NCI-H1048 (cell line): Measurements from ENCODE around the gene SMPD3.

Experiments used
- DNase-seq: peaks from one replicate; lab custom pipeline; 2025; lab: John Stamatoyannopoulos, UW

Gene SMPD3

GRCh38 chr16:68433316-68433715 lies 15.0 kb downstream of the SMPD3 start:
- DNase-seq: no peak

DNA sequence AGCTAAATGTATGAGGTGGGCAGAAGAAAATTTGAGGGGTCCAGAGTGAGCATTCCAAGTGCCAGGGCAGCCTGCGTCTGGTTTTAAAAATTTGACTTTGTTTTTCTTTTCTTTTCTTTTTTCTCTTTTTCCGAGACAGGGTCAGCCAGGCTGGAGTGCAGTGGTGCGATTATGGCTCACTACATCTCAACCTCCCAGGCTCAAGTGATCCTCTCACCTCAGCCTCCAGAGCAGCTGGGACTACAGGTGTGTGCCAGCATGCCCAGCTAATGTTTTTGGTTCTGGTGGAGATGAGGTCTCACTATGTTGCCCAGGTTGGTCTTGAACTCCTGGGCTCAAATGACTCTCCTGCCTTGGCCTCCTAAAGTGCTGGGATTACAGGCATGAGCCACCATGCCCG lies 15.6 kb downstream of the SMPD3 start:
- DNase-seq: no peak

GRCh38 chr16:68429076-68429854 lies 19.0 kb downstream of the SMPD3 start:
- DNase-seq: no peak

DNA sequence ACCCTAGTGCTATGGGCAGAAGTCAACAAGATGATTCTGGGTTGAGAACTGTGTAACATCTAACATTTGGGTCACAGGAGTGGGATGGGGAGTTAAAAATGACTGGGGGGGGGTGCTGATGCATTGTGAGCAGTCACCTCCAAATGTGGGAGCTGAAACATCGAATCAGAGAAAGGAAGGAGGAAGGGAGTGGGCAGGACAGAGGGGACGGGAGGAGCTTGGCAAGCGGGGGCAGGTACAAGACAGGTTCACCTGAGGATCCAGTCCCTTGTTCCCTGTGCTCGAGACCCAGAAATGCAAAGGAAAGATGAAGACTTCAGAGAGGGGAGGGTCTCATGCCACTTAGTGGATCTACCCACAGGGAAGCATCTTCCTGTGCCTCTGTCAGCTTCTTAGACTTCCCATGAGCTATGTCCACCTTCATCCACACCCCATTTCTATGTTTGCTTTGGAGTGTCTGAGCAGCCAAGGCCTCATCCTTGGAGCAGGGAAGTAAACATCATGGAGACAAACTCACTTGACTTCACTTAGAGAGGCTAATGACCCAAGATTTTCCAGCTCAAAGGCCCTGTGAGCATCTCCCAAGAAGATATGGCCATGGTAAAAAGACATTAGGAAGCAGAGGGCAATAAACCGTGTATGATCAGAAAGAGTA lies 20.5 kb downstream of the SMPD3 start:
- no peak for DNase-seq

DNA sequence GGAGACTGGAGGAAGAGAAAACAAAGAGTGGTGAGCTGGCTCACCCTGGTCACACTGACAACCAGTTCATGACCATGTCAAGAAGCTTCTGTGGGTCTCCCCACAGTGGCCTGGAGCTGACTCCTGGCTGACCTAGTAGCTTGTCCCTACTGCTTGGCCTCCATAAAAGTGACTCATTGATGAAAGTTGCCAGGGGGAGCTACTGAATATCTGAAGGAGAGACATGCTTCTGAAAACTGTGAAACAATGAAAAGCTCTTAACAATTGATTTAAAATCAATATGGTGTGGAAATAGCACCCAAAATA lies 22.0 kb downstream of the SMPD3 start:
- DNase-seq: no peak

DNA sequence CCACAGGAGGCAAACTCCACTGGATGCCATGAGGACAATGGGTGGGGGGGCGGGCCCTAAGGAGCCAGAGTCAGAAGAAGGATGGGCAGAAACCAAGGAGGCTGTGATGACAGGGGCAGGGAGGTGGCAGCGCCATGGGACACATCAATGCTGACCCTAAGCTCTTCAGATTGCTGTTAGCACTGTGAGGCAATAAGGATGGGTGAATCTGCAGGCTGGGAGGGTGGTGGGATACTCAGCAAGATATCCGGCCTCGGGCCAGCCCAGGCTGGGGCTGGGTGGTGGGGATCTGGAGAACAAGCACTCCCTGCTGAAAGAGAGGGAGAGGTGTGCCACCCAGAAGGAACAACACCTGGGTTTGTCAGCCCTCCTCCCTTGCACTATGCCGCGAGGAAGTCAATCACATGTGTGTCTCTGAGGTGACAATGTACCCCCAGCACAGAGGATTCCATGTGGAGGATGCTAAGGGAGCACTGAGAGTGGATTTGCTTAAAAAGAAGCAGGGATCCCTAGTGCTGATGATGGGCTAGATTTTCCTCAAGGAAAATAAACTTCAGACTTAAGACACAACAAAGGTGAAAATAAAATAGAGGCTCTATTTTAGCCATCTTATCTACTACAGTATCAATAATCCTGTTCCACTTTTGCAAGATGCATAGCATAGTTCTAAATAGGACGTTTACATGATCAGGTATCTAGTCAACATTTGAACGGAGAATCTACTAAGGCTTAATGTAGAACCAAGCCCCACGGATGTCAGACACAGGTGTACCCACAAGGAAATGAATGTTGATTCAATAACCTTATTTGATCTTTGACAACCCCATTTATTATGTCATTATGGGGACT lies 22.6 kb downstream of the SMPD3 start:
- no peak for DNase-seq

DNA sequence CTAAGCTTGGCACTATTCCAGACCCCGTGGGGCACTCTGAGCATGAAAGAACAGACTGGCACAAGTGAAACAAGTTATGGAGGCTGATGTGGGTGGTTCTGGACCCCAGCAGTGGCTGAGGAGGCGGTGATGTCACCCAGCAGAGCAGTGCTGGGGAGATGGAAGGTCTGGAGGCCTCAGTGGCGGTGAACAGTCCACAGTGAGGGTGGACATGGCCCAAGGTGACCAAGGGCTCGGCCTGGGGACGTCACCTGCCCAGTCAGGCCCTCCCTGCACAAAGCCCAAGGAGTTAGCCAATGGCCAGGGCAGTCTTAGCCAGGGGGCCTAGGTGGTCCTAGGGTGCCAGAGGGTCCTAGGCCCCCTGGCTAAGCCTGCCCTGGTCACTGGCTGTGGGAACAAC lies 24.5 kb downstream of the SMPD3 start:
- DNase-seq: no peak

DNA sequence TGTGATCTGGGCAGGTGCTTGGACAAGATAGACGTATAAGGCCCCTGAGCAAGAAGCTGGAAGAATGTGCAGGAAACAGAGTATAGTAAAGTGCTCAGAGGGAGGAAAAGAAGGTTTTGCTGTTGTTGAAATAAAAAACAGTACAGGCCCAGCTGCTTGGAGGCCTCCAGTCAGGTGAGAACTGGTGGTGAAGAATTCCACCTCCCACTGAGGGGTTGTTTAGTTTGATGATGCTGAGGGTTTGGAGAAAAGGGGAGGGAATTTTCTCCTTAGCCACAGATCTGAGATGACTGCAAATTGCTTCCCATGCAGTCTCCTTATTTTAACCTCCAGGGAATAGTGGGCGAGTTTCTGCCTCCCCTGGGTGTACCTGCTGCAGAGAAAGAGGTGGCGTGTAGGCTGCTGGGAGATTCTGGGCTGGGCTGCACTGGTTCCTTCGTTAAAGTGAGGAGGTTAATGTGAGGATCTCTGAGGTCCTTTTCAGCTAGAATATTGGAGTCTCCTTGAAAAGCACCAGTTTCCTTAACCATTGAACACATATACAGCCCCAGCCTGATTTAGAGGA lies 25.8 kb downstream of the SMPD3 start:
- DNase-seq: no peak

DNA sequence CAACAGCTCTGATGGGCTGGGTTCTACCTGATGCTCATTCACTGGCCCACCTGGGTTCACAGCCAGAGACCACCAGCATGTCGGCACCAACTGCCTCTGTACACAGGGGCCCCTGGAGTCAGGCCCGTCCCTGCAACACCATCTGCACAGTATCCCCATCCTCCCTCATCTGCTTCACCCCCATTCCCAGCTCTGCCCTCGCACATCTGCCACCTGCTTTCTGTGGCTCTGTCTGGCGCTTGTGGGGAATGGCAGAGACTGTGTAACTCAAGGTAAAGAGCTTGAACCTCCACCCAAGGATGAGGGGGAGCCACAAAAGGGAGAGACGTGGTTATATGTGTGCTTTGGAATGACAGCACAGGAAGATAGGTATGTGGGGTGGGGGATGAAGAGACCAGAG lies 27.2 kb downstream of the SMPD3 start:
- no peak for DNase-seq

DNA sequence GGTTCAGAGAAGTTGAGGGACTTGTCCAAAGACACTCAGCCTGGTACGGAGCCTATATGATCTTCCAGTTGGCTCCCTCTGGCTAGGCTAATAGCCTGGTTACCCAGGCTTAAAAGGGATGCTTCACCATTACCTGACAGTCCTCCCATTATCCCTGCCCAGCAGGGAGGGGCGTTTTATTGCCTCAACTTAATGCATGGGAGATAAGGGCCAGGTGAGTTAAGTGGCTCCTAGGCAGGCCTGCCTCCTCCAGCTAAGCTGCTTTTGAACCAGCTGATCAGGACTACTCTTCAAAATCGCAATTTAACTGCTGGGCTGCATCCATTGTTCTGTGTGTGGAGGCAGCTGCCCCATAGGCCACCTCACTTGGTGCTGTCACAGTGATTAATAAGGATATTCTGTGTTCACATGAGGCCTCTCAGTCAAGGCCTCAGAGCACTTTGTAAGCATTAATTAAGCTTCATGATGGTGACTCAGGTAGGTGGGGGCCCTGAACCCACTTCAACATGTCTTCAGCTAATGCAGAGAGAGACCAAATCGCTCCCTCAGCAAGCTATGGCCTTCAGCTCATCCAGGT lies 27.9 kb downstream of the SMPD3 start:
- no peak for DNase-seq

DNA sequence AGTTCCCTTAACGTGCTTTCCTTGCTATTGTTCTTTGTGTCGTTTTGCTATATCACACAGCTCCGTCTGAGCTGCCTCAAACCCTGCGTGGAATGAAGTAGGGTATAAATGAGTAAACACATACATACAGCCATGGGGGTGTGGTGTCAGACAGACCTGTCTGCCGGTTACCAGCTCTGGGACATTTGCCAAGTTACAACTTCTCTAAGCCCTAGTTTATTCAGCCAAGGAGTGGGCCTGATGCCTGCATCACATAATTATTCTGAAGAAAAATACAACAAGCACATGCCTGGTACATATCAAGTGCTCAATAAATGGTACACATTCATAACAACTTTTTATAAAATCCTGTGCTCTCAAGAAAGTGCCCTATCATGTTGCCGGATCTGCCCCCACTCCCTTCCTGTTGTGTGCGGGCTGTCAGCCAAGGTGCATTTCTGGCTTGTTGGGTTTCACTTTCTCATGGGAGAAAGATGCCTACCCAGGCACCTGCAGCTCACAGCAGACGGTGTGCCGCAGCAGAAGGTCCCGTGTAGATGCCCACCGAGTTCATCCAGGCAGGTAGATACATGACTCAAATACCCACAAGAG lies 30.5 kb downstream of the SMPD3 start:
- DNase-seq: no peak

DNA sequence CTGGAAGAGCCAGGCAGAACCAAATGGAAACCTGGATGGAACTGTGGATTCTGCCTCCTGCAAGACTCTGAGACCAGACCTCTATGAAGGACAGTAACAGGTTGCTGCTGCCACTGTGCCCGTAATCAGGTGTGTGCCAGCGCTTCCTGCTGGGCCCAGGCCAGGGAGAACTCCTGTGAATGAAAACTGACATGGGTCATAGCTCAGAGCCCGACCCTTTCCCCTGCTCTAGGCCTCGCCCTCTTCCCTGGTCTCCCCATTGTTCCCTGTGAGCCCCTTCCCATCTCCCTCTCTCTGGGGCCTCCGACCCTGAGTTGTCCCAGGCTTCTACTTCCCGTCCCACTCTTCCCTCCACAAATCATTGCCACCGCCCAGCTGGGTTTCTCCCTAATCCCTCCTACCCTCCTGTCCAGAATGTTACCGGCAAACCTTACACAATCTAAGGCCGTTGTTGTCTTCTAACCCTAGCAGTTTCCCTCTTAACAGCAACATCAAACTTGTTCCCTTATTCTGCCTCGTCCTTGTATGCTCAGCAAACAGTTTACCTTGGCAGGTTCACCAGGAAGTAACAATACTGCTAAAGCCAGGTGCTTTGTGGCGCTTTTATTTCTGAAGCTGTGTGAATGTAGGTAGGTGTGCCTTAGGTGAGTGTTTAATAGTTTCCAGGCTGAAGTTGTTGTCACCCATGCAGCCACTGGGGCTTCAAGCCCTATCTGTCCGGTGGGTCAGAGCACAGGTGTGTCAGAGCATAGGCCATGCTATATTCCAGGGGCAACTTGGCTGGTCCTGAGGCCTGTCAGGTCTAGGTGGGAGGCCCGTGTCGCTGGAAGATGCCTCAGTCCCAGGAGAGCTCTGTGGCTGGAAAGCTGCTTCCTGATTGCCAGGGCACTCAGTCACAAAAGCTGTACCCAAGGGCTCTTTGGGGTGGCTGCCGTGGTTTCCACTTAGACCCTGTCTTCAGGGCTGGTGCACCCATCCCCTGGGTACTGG lies 32.0 kb downstream of the SMPD3 start:
- no peak for DNase-seq

- DNase-seq: no peak
Measured at GRCh38 chr16:68414581-68414980, 33.7 kb downstream of the SMPD3 start.

DNA sequence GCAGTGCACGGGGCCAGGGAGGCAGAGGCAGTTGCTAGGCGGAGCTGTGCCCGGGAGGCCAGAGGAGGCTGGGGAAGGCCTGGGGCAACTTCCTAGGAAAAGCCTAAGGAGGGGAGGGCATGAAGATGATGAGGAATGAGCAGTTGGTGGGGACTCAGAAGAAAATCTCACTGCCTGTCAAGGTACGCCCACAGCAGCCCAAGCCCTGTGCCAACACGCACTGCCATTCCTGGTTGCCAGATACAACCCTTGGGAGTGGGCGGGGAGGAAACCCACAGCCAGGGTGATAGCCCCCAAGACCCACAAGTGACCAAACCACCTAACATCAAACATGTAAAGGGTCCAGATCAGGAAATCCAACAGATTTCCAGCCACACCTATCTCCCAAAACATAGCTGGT lies 36.2 kb downstream of the SMPD3 start:
- DNase-seq: no peak

GRCh38 chr16:68411086-68411485 lies 37.2 kb downstream of the SMPD3 start:
- no peak for DNase-seq

- DNase-seq: no peak
Measured at GRCh38 chr16:68408967-68409366, 39.3 kb downstream of the SMPD3 start.

- no peak for DNase-seq
Measured at GRCh38 chr16:68408428-68408827, 39.9 kb downstream of the SMPD3 start.

GRCh38 chr16:68406458-68407152 lies 41.7 kb downstream of the SMPD3 start:
- DNase-seq: no peak

DNA sequence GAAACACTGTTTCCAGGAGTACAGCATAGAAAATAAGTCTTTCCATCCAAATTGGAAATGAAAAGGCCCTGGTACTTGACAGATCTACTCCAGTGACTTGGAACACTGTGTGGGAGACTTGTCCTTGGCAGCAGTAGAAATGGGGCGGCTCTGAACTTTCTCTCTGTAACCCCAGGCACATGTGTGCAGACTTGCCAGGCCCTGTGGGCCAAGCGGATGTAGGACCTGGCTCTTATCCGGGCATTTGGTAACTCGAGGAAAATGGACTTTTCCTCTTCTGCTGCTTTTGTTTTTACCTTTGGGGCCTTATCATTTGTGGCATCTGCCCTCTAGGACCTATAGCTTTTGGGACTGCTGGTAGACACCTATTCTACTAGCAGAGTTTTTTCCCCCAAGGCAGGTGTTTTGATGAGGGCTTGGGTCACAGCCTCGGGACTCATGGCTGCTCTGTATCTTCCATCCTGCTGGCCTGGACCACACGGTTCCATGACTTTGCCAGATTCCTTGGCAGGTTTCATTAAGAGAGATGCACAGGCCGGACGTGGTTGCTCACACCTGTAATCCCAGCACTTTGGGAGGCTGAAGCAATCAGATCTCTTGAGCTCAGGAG lies 43.5 kb downstream of the SMPD3 start:
- no peak for DNase-seq

DNA sequence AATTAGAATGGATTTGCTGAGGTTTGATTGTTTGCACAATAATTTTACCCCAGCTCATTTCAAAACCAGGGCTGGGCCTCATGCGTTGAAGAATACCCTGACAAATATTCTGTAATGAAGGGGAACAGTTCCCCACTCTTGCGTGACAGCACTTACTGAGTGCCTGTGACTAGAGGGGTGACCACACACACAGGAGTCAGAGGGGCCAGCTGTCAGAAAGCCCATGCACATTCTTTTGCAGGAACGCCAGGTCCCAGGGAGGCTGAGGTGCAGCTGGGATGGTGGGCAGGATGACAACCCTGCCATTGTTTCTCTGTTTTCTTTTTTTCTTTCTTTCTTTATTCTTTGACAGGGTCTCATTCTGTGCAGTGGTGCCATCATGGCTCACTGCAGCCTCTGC lies 44.6 kb downstream of the SMPD3 start:
- DNase-seq: no peak
